Activated naive CD8-positive, alpha-beta T cell (primary cell): ENCODE measurements around the gene SETD4.

Experiments
- H3K27ac Mint-ChIP-seq: one replicate; pipeline ENCODE4 v1.8.0; 2021; ENCODE audit warnings: mixed read lengths
- H3K27me3 Mint-ChIP-seq: one replicate; pipeline ENCODE4 v1.8.0; 2021; ENCODE audit warnings: mixed read lengths
- H3K36me3 Mint-ChIP-seq: one replicate; pipeline ENCODE4 v1.8.0; 2021; ENCODE audit warnings: mixed read lengths
- H3K4me1 Mint-ChIP-seq: one replicate; pipeline ENCODE4 v1.8.0; 2021; ENCODE audit warnings: low read depth, mixed read lengths
- H3K4me3 Mint-ChIP-seq: one replicate; pipeline ENCODE4 v1.8.0; 2021; ENCODE audit warnings: mild to moderate bottlenecking, mixed read lengths
- H3K9me3 Mint-ChIP-seq: one replicate; pipeline ENCODE4 v1.8.0; 2021; ENCODE audit warnings: low read depth, mixed read lengths

Gene SETD4

GRCh38 chr21:35988416-35989137 is 71.7 kb downstream of the SETD4 start:
- H3K27ac Mint-ChIP-seq = no peak overlapping the region
- no peaks in the 10 kb centered on the region for H3K9me3 Mint-ChIP-seq
- peaks cover 7% of the 10 kb centered on the region for H3K27me3 Mint-ChIP-seq
- no peak overlapping the region for H3K4me3 Mint-ChIP-seq
- no peaks in the 10 kb centered on the region for H3K4me1 Mint-ChIP-seq
- peaks cover 4% of the 10 kb centered on the region for H3K36me3 Mint-ChIP-seq

- H3K9me3 Mint-ChIP-seq = no peaks in the 10 kb centered on the region
- no peaks in the 10 kb centered on the region for H3K4me1 Mint-ChIP-seq
- peaks cover 7% of the 10 kb centered on the region for H3K27me3 Mint-ChIP-seq
- H3K36me3 Mint-ChIP-seq = peaks cover 5% of the 10 kb centered on the region
- H3K27ac Mint-ChIP-seq = no peak overlapping the region
- no peak overlapping the region for H3K4me3 Mint-ChIP-seq
Observed at GRCh38 chr21:35987475-35987874, 72.9 kb downstream of the SETD4 start.

GRCh38 chr21:35984654-35985361 is 75.5 kb downstream of the SETD4 start:
- Mint-ChIP-seq H3K27me3 (peaks cover 7% of the 10 kb centered on the region), H3K4me1 (no peaks in the 10 kb centered on the region), H3K4me3 (no peak overlapping the region), H3K9me3 (no peaks in the 10 kb centered on the region), H3K27ac (no peak overlapping the region), H3K36me3 (peaks cover 5% of the 10 kb centered on the region)
